CD4-positive, CD25-positive, alpha-beta regulatory T cell (primary cell): ENCODE data around the gene CRY2. TPM values are rescaled to one million over a fixed set of nuclear protein-coding genes. Genes with fewer than 3 reads are reported as not detected.

ENCODE experiments used
- ATAC-seq, 2 donors: fragments of 150-1000 bp; cut with Tn5 transposase; one replicate each; pipeline ENCODE4 v1.10.0; 2021; ENCODE audit warnings: low read depth in 2 of 2, moderate number of reproducible peaks in 2 of 2, moderate library complexity in 1 of 2
- DNase-seq, 3 donors: peaks; one replicate each; pipeline versions ENCODE4 v3.0.0 to v3.0.0-alpha.2; 2012 to 2022; ENCODE audit warnings: mixed read lengths in 1 of 3
- H3K27ac ChIP-seq: one replicate; pipeline ENCODE4 v1.7.0; 2013; ENCODE audit warnings: mild to moderate bottlenecking, low read length; ENCODE audit not compliant: insufficient read depth, poor library complexity, severe bottlenecking
- H3K27me3 ChIP-seq: one replicate; pipeline ENCODE4 v1.7.0; 2013; ENCODE audit warnings: low read length; ENCODE audit not compliant: control insufficient read depth, insufficient read depth
- H3K36me3 ChIP-seq: one replicate; pipeline ENCODE4 v1.7.0; 2013; ENCODE audit warnings: mild to moderate bottlenecking, low read length, moderate library complexity; ENCODE audit not compliant: control insufficient read depth, insufficient read depth
- H3K4me1 ChIP-seq: 2 replicates; pipeline ENCODE4 v1.7.0; 2013; ENCODE audit warnings: mild to moderate bottlenecking, low read length; ENCODE audit not compliant: insufficient read depth, control insufficient read depth, poor library complexity, severe bottlenecking
- H3K4me3 ChIP-seq: one replicate; pipeline ENCODE4 v1.7.0; 2013; ENCODE audit warnings: low read depth, mild to moderate bottlenecking, low read length, moderate library complexity
- H3K9me3 ChIP-seq, 2 experiments: 1 replicate in 1 of 2; 2 replicates in 1 of 2; pipeline ENCODE4 v1.7.0; 2013; ENCODE audit warnings: low read length in 2 of 2, mild to moderate bottlenecking in 1 of 2, moderate library complexity in 1 of 2; ENCODE audit not compliant: control insufficient read depth in 2 of 2
- H3K27ac Mint-ChIP-seq, 3 donors: one replicate each; pipeline ENCODE4 v1.8.0; 2020 to 2022; ENCODE audit warnings: mild to moderate bottlenecking in 3 of 3, mixed read lengths in 3 of 3, moderate library complexity in 2 of 3
- H3K27me3 Mint-ChIP-seq: one replicate; pipeline ENCODE4 v1.8.0; 2022; ENCODE audit warnings: mild to moderate bottlenecking, mixed read lengths
- H3K36me3 Mint-ChIP-seq: one replicate; pipeline ENCODE4 v1.8.0; 2020; ENCODE audit warnings: mixed read lengths
- H3K4me1 Mint-ChIP-seq, 4 donors: one replicate each; pipeline ENCODE4 v1.8.0; 2020 to 2022; ENCODE audit warnings: mixed read lengths in 4 of 4, mild to moderate bottlenecking in 1 of 4
- H3K4me3 Mint-ChIP-seq, 4 donors: one replicate each; pipeline ENCODE4 v1.8.0; 2020 to 2022; ENCODE audit warnings: mild to moderate bottlenecking in 4 of 4, mixed read lengths in 4 of 4, moderate library complexity in 3 of 4
- H3K9me3 Mint-ChIP-seq, 7 donors: one replicate each; pipeline ENCODE4 v1.8.0; 2020 to 2022; ENCODE audit warnings: mixed read lengths in 7 of 7, mild to moderate bottlenecking in 3 of 7, moderate library complexity in 2 of 7
- polyA plus RNA-seq, 4 donors: library from polyadenylated mRNA; unstranded; fragments of 300-500 nt; fragmentation: Illumina TruSeq; gene quantifications; one replicate each; pipeline ENCODE4 v1.2.3, GENCODE V29; 2021
- total RNA-seq: library from RNA; stranded (reverse); gene quantifications from one replicate; pipeline ENCODE4 v1.2.3, GENCODE V29; 2022

The CRY2 gene
- total and polyA plus RNA-seq, 5 donors from 2014 or later, result 23.4 to 183 (median 27.8) TPM

DNA sequence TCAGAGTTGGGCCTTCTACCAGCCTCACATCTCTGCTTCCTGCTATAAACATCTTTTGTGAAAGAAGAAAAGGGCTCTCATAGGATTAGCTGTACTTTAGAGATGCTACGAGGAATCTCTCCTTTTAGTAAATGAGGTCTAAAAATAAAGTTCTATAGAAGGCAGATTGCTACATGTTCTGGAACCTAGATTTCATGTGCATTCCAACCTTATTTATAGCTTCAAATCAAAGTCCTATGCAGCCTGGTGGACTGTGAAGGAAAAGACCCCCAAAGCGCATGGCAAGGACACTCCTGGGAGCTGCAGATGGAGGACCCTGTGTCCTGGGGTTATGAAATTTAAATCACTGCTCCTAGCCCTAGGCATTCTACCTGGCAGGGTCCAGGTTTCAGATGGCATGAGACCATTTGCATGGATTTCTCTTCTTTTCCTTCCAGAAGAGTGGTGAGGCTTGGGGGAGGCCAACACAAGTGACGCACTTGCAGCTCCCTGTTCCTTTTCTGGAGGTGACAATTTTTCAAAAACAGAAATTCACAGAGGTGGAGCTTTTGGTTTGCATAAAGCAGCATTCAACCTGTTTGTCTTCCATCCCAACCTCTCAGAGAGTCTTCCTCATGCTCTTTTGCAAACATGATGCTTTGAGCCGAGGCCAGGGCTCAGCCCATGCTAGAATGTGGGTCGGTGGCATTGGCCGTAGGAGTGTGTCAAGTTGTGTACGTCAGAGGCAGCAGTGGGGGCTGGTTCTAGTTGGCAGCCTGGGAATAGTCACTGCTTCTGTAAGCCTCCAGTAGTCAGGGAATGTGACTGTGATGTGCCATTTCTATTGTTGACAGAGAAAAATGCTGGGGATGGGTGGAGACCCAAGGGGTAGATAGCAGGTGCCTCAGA, 6.3 kb downstream of the CRY2 start:
- ATAC-seq (no peak), DNase-seq (no peak)
- Mint-ChIP-seq H3K27ac (peak overlapping the region in 2 of 3 donors; percentile 63), H3K4me1 (peaks cover 7 to 47% (median 32%) of the 10 kb centered on the region in 4 donors), H3K36me3 (peaks cover 27% of the 10 kb centered on the region), H3K4me3 (peak overlapping the region in 2 of 4 donors; percentile 30 to 38), H3K27me3 (no peaks in the 10 kb centered on the region), H3K9me3 (no peaks in the 10 kb centered on the region)
- H3K4me3 ChIP-seq, result no peak overlapping the region
- no peak overlapping the region for H3K27ac ChIP-seq
- no peaks in the 10 kb centered on the region for H3K9me3 ChIP-seq
- H3K27me3 ChIP-seq, result no peaks in the 10 kb centered on the region
- peaks cover 19% of the 10 kb centered on the region for H3K4me1 ChIP-seq
- H3K36me3 ChIP-seq, result peaks cover 40% of the 10 kb centered on the region

DNA sequence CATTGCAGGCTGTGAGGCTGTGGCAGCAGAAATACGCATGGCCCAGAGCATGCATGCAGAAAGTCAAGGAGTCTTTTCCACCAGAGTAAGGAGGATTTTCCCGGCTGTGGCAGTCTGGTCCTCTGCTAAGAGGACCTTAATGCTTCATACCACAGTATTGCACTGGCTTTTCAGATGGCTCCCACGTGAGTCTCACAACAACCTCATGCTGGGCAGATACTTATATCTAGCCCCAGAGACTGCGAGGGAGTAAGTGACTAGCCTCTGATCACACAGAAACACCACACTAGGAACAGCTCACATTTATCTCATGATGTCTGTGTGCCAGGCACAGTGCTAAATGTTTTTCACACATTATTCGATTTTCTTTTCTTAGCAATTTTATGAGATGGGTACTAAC, 8.0 kb downstream of the CRY2 start:
- no peak overlapping the region for H3K4me3 ChIP-seq
- H3K4me3 Mint-ChIP-seq, result no peak overlapping the region

DNA sequence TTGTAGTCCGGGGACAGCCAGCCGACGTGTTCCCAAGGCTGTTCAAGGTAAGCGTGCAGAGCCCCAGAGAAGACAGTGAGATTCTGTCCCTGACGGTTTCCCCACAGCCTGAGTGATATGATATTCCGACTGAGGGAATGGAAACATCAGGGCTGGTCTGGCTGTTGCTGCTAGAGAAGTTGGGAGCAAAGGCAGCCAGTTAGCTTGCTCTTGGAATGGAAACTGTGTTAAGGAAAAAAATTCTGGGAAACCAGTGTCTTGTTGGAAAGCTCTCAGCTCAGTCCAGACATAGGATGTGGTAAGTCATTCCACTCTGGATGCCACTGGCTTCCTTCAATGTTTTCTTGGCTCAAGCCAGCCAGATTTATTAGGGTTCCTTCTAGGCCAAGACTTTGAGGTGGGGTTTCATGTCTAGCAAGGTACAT, 8.8 kb downstream of the CRY2 start:
- no peak overlapping the region for H3K4me3 ChIP-seq
- no peaks in the 10 kb centered on the region for H3K27me3 ChIP-seq
- ATAC-seq (no peak), DNase-seq (no peak)
- peaks cover 60% of the 10 kb centered on the region for H3K36me3 ChIP-seq
- H3K9me3 ChIP-seq, result no peaks in the 10 kb centered on the region
- Mint-ChIP-seq H3K9me3 (no peaks in the 10 kb centered on the region), H3K27me3 (no peaks in the 10 kb centered on the region), H3K4me3 (no peak overlapping the region), H3K4me1 (peaks cover 0 to 25% (median 17%) of the 10 kb centered on the region in 4 donors), H3K27ac (no peak overlapping the region), H3K36me3 (peaks cover 32% of the 10 kb centered on the region)
- H3K27ac ChIP-seq, result no peak overlapping the region
- peaks cover 9% of the 10 kb centered on the region for H3K4me1 ChIP-seq

More for the DNA sequence above, 8.0 kb downstream of the CRY2 start:
- Mint-ChIP-seq H3K27ac (no peak overlapping the region), H3K36me3 (peaks cover 31% of the 10 kb centered on the region), H3K9me3 (no peaks in the 10 kb centered on the region), H3K4me1 (peaks cover 0 to 33% (median 22%) of the 10 kb centered on the region in 4 donors), H3K27me3 (no peaks in the 10 kb centered on the region)
- Histone ChIP-seq H3K9me3 (no peaks in the 10 kb centered on the region), H3K36me3 (peaks cover 56% of the 10 kb centered on the region), H3K27me3 (no peaks in the 10 kb centered on the region), H3K4me1 (peaks cover 9% of the 10 kb centered on the region), H3K27ac (no peak overlapping the region)
- DNase-seq, result no peak
- no peak for ATAC-seq

DNA sequence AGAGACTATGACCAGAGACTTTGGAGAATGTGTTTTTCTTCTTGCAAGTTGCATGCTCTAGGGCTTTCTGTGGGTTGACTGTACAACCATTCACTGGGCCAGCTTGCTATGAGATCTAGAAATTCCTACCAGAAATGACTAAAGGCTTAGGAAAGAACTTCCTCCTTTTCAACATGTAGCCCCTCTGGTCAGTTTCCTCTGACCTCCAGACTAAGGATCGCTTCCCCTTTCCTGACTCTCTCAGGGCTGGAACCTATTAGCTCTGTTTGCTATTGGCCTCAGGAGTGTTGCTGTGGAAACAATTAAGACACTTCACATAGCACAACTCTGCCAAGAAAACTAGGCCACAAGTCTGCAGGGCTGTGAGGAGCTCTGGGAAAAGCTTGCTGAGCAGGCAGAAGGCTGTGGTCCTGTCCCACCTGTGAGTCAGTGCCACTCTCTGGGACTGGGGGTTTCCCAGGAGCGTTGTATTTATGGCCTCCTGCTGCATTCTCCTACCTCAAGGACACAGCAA, 10.7 kb downstream of the CRY2 start:
- no peak overlapping the region for H3K4me3 Mint-ChIP-seq
- no peak overlapping the region for H3K4me3 ChIP-seq
- H3K27me3 Mint-ChIP-seq, result no peaks in the 10 kb centered on the region
- peaks cover 0 to 14% (median 8%) of the 10 kb centered on the region in 4 donors for H3K4me1 Mint-ChIP-seq
- no peaks in the 10 kb centered on the region for H3K4me1 ChIP-seq
- H3K36me3 Mint-ChIP-seq, result peaks cover 52% of the 10 kb centered on the region
- peaks cover 80% of the 10 kb centered on the region for H3K36me3 ChIP-seq
- no peaks in the 10 kb centered on the region for H3K27me3 ChIP-seq
- H3K27ac Mint-ChIP-seq, result peak overlapping the region in 1 of 3 donors; percentile 66
- H3K9me3 Mint-ChIP-seq, result no peaks in the 10 kb centered on the region
- ATAC-seq (peak in 1 of 2 donors; percentile 28), DNase-seq (no peak)
- H3K9me3 ChIP-seq, result no peaks in the 10 kb centered on the region
- H3K27ac ChIP-seq, result no peak overlapping the region

DNA sequence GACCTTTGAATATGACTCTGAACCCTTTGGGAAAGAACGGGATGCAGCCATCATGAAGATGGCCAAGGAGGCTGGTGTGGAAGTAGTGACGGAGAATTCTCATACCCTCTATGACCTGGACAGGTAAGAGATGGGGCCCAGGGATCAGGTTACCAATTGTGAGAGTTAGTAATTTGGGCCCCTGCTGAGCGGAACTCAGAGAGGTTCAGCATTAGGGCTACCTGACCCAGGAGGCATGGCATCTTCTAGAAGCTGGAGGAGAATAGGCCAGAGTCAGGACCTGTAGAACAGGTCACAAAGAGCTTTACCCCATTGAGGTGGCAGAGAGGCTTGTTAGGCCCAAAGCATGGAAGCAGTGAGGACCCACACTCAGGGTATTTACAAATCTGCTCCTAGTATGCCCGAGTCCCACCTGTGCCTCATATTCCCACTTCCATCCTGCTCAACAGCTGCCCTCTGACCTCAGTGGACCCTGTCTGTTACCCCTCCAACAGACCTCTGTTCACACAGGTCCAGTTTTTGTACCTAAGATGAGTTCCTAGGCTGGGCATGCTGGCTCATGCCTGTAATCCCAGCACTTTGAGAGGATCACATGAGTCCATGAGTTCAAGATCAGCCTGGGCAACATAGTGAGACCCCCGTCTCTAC, 11.6 kb downstream of the CRY2 start:
- peak overlapping the region in 1 of 3 donors; percentile 66 for H3K27ac Mint-ChIP-seq
- no peaks in the 10 kb centered on the region for H3K27me3 Mint-ChIP-seq
- no peak for ATAC-seq
- no peaks in the 10 kb centered on the region for H3K27me3 ChIP-seq
- H3K9me3 Mint-ChIP-seq, result no peaks in the 10 kb centered on the region
- H3K4me1 ChIP-seq, result no peaks in the 10 kb centered on the region
- no peak for DNase-seq
- no peaks in the 10 kb centered on the region for H3K9me3 ChIP-seq
- H3K36me3 Mint-ChIP-seq, result peaks cover 58% of the 10 kb centered on the region
- no peak overlapping the region for H3K4me3 Mint-ChIP-seq
- peaks cover 0 to 13% (median 5%) of the 10 kb centered on the region in 4 donors for H3K4me1 Mint-ChIP-seq
- H3K4me3 ChIP-seq, result no peak overlapping the region
- H3K36me3 ChIP-seq, result peaks cover 88% of the 10 kb centered on the region
- H3K27ac ChIP-seq, result no peak overlapping the region

DNA sequence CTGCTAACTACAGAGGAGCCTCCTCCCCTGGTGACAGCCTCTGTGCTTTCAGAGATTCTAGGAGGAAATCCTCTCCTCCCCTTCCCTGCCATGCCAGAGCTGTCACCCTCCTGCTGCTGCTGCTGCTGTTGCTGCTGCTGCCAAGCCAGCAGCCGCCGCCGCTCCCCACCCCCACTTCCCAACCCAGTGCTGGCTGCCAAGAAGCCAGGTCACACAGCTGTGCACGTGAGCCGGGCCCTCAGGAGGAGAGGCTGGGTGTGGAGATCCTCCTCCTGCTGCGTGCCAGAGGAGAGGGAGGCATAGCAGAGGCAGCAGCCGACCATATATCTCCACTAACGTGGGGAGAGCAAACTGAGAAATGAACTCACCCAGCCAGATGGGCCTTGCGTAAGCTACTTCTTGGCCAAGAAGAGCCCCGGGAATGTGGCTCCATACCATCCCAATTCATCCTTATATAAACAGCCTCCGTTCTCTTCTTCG, 12.4 kb downstream of the CRY2 start:
- no peak for ATAC-seq
- Mint-ChIP-seq H3K4me1 (peaks cover 0 to 13% (median 3%) of the 10 kb centered on the region in 4 donors), H3K36me3 (peaks cover 58% of the 10 kb centered on the region), H3K27ac (no peak overlapping the region), H3K27me3 (no peaks in the 10 kb centered on the region), H3K9me3 (no peaks in the 10 kb centered on the region), H3K4me3 (no peak overlapping the region)
- Histone ChIP-seq H3K9me3 (no peaks in the 10 kb centered on the region), H3K4me1 (no peaks in the 10 kb centered on the region), H3K27me3 (no peaks in the 10 kb centered on the region), H3K27ac (no peak overlapping the region), H3K4me3 (no peak overlapping the region), H3K36me3 (peaks cover 95% of the 10 kb centered on the region)
- no peak for DNase-seq

DNA sequence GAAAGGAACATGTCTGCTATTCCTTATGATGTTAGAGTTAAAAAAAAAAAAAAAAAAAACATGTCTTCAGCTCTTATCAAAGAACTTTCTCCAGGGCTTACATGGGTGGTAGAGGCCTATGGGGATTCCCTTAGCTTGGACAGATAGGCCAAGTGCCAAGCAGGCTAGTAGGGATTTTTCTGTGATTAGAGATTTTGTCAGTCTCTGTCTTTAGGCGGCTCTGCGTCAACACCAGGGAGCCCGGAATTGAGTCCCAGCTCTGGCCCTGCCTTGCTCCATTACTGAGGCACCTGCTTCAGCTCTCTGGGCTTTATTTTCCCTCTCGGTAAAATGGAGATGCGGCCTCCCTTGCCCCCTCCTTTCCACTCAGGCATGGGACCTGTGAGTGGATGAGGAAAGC, 13.1 kb downstream of the CRY2 start:
- H3K27ac ChIP-seq, result no peak overlapping the region
- ATAC-seq (no peak), DNase-seq (no peak)
- peaks cover 0 to 8% (median 2%) of the 10 kb centered on the region in 4 donors for H3K4me1 Mint-ChIP-seq
- H3K36me3 ChIP-seq, result peaks cover 96% of the 10 kb centered on the region
- H3K27me3 Mint-ChIP-seq, result no peaks in the 10 kb centered on the region
- no peak overlapping the region for H3K27ac Mint-ChIP-seq
- H3K9me3 Mint-ChIP-seq, result no peaks in the 10 kb centered on the region
- no peaks in the 10 kb centered on the region for H3K4me1 ChIP-seq
- H3K4me3 Mint-ChIP-seq, result no peak overlapping the region
- H3K36me3 Mint-ChIP-seq, result peaks cover 64% of the 10 kb centered on the region
- H3K9me3 ChIP-seq, result no peaks in the 10 kb centered on the region
- no peaks in the 10 kb centered on the region for H3K27me3 ChIP-seq
- H3K4me3 ChIP-seq, result no peak overlapping the region
